Right hindlimb (tissue), 1 donor: ENCODE data around the gene KIAA1328.

ENCODE experiments used
- DNase-seq: peaks from one replicate; pipeline ENCODE4 v3.0.0-alpha.2; 2018

Gene KIAA1328

GRCh38 chr18:37230768-37231167 lies 401.8 kb downstream of the KIAA1328 start:
- DNase-seq, result no peak

GRCh38 chr18:37231251-37231650 lies 402.3 kb downstream of the KIAA1328 start:
- no peak for DNase-seq

GRCh38 chr18:37235583-37235982 lies 406.7 kb downstream of the KIAA1328 start:
- DNase-seq, result no peak

- no peak for DNase-seq
Measured at GRCh38 chr18:37238282-37239108, 409.6 kb downstream of the KIAA1328 start.

- DNase-seq, result no peak
Measured at GRCh38 chr18:37242091-37242490, 413.2 kb downstream of the KIAA1328 start.

GRCh38 chr18:37242826-37243560 lies 414.1 kb downstream of the KIAA1328 start:
- DNase-seq, result no peak

- DNase-seq, result no peak
Measured at GRCh38 chr18:37243741-37244140, 414.8 kb downstream of the KIAA1328 start.

GRCh38 chr18:37244618-37245017 lies 415.7 kb downstream of the KIAA1328 start:
- no peak for DNase-seq

- no peak for DNase-seq
Measured at GRCh38 chr18:37246779-37247340, 417.9 kb downstream of the KIAA1328 start.

- DNase-seq, result no peak
Measured at GRCh38 chr18:37247497-37248161, 418.7 kb downstream of the KIAA1328 start.

GRCh38 chr18:37248281-37248680 lies 419.4 kb downstream of the KIAA1328 start:
- no peak for DNase-seq

- DNase-seq, result no peak
Measured at GRCh38 chr18:37249171-37249886, 420.4 kb downstream of the KIAA1328 start.

GRCh38 chr18:37249895-37250618 lies 421.1 kb downstream of the KIAA1328 start:
- DNase-seq, result no peak

GRCh38 chr18:37251679-37252078 lies 422.8 kb downstream of the KIAA1328 start:
- DNase-seq, result no peak

- DNase-seq, result no peak
Measured at GRCh38 chr18:37252342-37252741, 423.4 kb downstream of the KIAA1328 start.

- DNase-seq, result no peak
Measured at GRCh38 chr18:37252854-37253393, 424.0 kb downstream of the KIAA1328 start.

GRCh38 chr18:37253394-37254235 lies 424.7 kb downstream of the KIAA1328 start:
- DNase-seq, result peak; percentile 54

GRCh38 chr18:37254236-37254754 lies 425.4 kb downstream of the KIAA1328 start:
- no peak for DNase-seq

- no peak for DNase-seq
Measured at GRCh38 chr18:37254973-37255372, 426.0 kb downstream of the KIAA1328 start.

- DNase-seq, result no peak
Measured at GRCh38 chr18:37258131-37258530, 429.2 kb downstream of the KIAA1328 start.
